Right renal pelvis (tissue), 4 donors: ENCODE results near the gene TMEM97. TPM values are rescaled to one million over a fixed set of nuclear protein-coding genes. Genes with fewer than 3 reads are reported as not detected.
A peak's percentile ranks its signal among the peaks of the same experiment; 100 is the strongest.
"Not testable (repeated sequence)": the region's sequence is repeated elsewhere in the genome, so short reads cannot be mapped to it uniquely, and the experiment has no call there.

ENCODE experiments used
- DNase-seq, 4 donors: peaks; one replicate each; pipeline ENCODE4 v3.0.0-alpha.2; 2013; ENCODE audit warnings: low read depth in 4 of 4, low spot score in 3 of 4, missing footprints in 1 of 4
- polyA plus RNA-seq, 4 donors: library from polyadenylated mRNA; unstranded; fragments of 120-200 nt; gene quantifications; one replicate each; pipeline ENCODE4 v1.2.1, GENCODE V29; 2013; ENCODE audit not compliant: insufficient read length in 4 of 4

Gene TMEM97
- polyA plus RNA-seq: 10 to 100 TPM; 54.0 to 63.6 (median 55.6) TPM

GRCh38 chr17:28318759-28319597 lies at the start of gene TMEM97:
TSS of gene TMEM97 (plus strand) at chr17:28319200. CDS start at chr17:28319240, 40 bp downstream.
- peak; percentile 86 to 91 (median 90) for DNase-seq

DNA sequence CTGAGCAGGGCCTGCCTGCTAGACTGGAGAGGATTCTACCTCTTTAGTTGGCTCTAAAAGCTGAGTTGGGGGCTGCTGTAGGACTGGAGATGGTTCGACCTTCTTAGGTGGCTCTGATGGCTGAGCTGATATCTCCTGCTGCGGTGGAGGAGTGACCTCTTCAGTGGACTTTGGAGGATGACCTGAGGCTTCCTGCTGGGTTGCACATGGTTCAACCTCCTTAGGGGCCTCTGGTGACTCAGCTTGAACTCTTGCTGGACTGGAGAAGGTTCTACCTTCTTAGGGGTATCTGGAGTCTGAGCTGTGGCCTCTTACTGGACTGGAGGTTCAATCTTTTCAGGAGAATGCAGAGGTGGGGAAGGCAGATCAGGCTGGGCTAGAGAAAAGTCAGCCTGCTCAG lies 48.9 kb upstream of the TMEM97 start:
- no peak for DNase-seq

GRCh38 chr17:28270926-28271325 lies 48.1 kb upstream of the TMEM97 start:
- DNase-seq: no peak

GRCh38 chr17:28271431-28271830 lies 47.6 kb upstream of the TMEM97 start:
- no peak for DNase-seq

DNA sequence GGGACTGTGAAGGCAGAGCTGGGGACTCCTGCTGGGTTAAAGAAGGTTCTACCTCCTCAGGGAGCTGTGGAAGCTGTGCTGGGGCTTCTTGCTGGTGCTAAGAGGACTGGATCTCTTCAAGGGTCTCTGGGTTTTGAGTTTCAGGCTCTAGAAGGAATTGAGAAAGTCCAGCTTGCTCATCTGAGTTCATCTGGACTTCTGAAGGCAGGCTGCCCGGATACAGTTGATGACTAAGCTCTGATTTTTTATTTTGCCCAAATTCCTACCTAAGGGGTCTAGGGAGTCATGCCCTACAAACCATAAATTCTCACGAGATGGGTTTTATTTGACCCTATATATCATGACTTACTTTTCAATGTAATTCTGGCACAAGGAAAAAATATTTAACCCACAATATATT lies 46.8 kb upstream of the TMEM97 start:
- DNase-seq: no peak

DNA sequence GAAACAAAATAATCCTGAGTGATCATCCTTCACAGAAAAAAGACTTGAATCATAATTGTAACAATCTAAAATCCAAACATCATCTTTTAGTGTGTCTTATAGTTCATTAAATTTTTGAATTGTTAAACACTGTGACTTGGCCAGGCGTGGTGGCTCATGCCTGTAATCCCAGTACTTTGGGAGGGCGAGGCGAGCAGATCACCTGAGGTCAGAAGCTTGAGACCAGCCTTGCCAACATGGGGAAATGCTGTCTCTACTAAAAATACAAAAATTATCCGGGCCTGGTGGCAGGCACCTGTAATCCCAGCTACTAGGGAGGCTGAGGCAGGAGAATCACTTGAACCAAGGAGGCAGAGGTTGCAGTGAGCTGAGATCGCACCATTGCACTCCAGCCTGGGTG lies 45.7 kb upstream of the TMEM97 start:
- DNase-seq: not testable (repeated sequence)

GRCh38 chr17:28274591-28275265 lies 44.3 kb upstream of the TMEM97 start:
- no peak for DNase-seq

DNA sequence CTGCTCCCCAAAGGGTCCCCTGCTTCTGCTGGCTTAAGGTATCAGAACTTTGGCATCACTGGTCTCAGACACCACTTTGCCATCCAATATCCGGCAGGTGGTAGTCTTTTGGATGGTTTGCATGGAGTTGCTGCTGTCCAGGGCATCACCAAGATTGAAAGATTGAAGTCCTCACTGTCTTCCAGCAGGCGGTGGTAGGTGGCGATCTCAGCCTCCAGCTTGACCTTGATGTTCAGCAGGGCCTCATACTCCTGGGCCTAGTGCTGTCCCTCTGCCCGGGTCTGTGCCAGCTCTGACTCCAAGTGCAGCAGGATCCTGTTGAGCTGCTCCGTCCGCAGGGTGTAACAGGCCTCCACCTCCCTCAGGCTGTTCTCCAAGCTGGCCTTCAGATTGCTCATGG lies 43.0 kb upstream of the TMEM97 start:
- no peak for DNase-seq

- DNase-seq: no peak
These were observed 39.6 kb upstream of the TMEM97 start for GRCh38 chr17:28279411-28279810.

GRCh38 chr17:28280826-28281225 lies 38.2 kb upstream of the TMEM97 start:
- DNase-seq: no peak

DNA sequence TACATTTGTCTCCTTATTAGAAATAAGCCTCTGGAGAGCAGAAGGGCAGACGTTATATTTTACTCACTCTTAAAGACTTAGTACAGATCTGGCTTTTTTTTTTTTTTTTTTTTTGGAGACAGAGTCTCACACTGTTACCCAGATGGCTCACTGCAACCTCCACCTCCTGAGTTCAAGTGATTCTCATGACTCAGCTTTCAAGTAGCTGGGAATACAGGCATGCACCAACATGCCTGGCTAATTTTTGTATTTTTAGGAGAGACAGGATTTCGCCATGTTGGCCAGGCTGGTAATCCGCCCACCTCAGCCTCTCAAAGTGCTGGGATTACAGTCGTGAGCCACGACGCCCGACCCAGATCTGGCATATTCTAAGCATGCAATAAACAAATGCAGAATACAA lies 36.4 kb upstream of the TMEM97 start:
- DNase-seq: no peak

GRCh38 chr17:28285965-28286364 lies 33.0 kb upstream of the TMEM97 start:
- no peak for DNase-seq

GRCh38 chr17:28290703-28291102 lies 28.3 kb upstream of the TMEM97 start:
- DNase-seq: no peak

GRCh38 chr17:28291780-28292330 lies 27.1 kb upstream of the TMEM97 start:
- DNase-seq: no peak

GRCh38 chr17:28292878-28293277 lies 26.1 kb upstream of the TMEM97 start:
- DNase-seq: not testable (repeated sequence)

GRCh38 chr17:28293994-28294393 lies 25.0 kb upstream of the TMEM97 start:
- no peak for DNase-seq

- DNase-seq: no peak
These were observed 23.1 kb upstream of the TMEM97 start for GRCh38 chr17:28295677-28296578.

GRCh38 chr17:28298449-28298848 lies 20.6 kb upstream of the TMEM97 start:
- DNase-seq: no peak

DNA sequence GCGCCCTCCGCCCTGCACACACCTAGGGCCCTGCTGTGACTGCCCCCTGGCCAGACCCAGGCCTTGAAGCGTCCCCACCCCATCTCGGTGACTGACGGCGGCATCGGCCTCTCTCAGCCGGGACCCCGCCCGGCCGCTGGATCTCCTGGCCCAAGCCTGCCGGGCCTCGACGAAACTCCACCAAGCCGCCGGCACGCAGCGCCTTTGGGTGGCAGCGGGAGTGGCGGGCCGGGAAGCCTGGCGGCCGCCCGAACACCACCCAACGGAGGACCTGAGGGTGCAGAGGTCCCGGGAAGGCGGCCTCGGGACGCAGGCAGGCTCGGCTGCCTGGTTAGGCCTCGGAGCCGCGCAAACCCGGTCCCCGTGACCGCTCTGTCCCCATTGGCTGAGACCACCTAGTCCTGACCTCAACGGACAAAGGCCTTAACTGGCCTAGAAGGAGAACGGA lies 12.0 kb upstream of the TMEM97 start:
- DNase-seq: no peak

DNA sequence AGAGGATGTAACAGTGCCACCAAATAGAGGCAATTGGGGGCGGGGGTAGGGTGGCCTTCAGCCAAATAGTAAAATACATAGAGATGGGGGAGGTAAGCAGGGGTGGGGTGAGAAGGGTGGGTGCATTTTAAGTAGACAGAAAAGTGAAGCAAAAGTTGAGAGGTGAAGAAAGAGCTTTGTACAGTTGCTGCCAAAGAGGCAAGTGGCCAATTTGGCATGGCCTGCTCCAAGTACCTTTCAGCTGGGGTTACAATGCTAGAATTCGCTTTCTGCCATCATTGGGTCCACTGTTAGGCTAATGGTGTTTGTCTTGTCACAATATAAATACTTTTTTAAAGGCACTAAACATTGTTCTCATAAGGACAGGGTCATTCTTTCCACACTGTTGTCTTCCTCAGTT lies 5.2 kb upstream of the TMEM97 start:
- no peak for DNase-seq
